NB4 (cell line): ENCODE results near the gene ZNF79.

Experiments used
- MYC ChIP-seq: IDR thresholded peaks from 2 replicates; pipeline ENCODE4 v1.6.1; 2011; ENCODE audit warnings: low read depth, low read length
- POLR2A ChIP-seq: IDR thresholded peaks from 2 replicates; pipeline ENCODE4 v1.6.1; 2011; ENCODE audit warnings: mild to moderate bottlenecking; ENCODE audit not compliant: insufficient read length; ENCODE audit errors: extremely low read depth
- TF ChIP-seq, protein P1 (sequence below): IDR thresholded peaks from 2 replicates; pipeline ENCODE4 v1.6.1; 2011; ENCODE audit warnings: low read depth, low read length

DNA sequence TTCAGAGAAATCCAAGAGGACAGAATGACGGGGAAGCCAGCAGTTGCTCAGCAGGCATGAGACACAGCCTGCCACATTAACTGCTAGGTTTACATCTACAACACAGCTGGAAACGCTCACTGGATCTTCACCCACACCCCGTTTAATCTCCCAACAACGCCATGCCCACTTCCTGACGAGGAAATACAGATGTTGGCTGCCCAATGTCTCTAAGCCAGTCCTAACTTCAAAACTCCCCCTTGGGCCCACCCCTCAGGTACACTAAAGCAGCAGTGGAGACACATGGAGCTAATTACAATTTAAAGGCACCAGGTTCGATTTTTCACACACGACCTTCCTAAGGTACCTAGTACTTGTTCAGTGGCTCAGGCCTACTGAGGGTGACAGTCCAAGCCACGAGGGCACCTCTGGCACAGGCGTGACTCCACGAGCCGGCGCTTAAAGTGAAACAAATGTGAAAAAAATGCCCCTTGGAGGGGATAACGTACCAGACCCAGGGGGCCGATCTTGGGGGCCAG, 26.1 kb downstream of the ZNF79 start:
- TF ChIP-seq MYC (no peak), POLR2A (no peak)
- TF ChIP-seq, protein P1, sequence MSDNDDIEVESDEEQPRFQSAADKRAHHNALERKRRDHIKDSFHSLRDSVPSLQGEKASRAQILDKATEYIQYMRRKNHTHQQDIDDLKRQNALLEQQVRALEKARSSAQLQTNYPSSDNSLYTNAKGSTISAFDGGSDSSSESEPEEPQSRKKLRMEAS = no peak
